Kidney (tissue), 14 donors: Measurements from ENCODE around the gene KIF19. TPM values are rescaled to one million over a fixed set of nuclear protein-coding genes. Genes with fewer than 3 reads are reported as not detected.

ENCODE experiments used
- DNase-seq, 5 donors: peaks; one replicate each; pipeline ENCODE4 v3.0.0-alpha.2; 2013 to 2020
- FAIRE-seq: peaks from 2 replicates; lab custom pipeline; 2012; peaks lifted over from hg19 to GRCh38; lab: Jason Lieb, UNC
- H3K27ac ChIP-seq, 2 donors: one replicate each; pipeline ENCODE4 v1.7.0; 2013; ENCODE audit warnings: low read depth in 2 of 2, low read length in 2 of 2, inconsistent platforms in 1 of 2
- H3K27me3 ChIP-seq: one replicate; pipeline ENCODE4 v1.7.1; 2013; ENCODE audit warnings: low read length, inconsistent platforms; ENCODE audit not compliant: control insufficient read depth, insufficient read depth
- H3K36me3 ChIP-seq, 3 donors: one replicate each; pipeline versions ENCODE4 v1.7.0 to v1.7.1; 2013; ENCODE audit warnings: low read length in 3 of 3, control low read depth in 1 of 3, inconsistent platforms in 1 of 3; ENCODE audit not compliant: insufficient read depth in 3 of 3, control insufficient read depth in 2 of 3
- H3K4me1 ChIP-seq, 3 donors: one replicate each; pipeline versions ENCODE4 v1.7.0 to v1.7.1; 2013; ENCODE audit warnings: low read length in 3 of 3, inconsistent platforms in 1 of 3, low read depth in 1 of 3; ENCODE audit not compliant: control insufficient read depth in 2 of 3, insufficient read depth in 2 of 3
- H3K4me3 ChIP-seq, 3 donors: one replicate each; pipeline versions ENCODE4 v1.7.0 to v1.8.1; 2013; ENCODE audit warnings: low read length in 3 of 3, control low read depth in 1 of 3, inconsistent platforms in 1 of 3
- H3K9ac ChIP-seq, 3 donors: one replicate each; pipeline versions ENCODE4 v1.7.0 to v1.7.1; 2013; ENCODE audit warnings: low read length in 3 of 3, control low read depth in 1 of 3, inconsistent platforms in 1 of 3
- H3K9me3 ChIP-seq, 3 donors: one replicate each; pipeline versions ENCODE4 v1.7.0 to v1.7.1; 2013; ENCODE audit warnings: low read length in 3 of 3, control low read depth in 1 of 3, inconsistent platforms in 1 of 3; ENCODE audit not compliant: control insufficient read depth in 2 of 3, insufficient read depth in 1 of 3
- intact Hi-C: fragments of 100-400 bp; cut with DNase I; formaldehyde crosslinking; loops from one replicate; pipeline ENCODE4 v1.11.1; 2022
- polyA plus RNA-seq: library from polyadenylated mRNA; stranded (reverse); fragments of 350-450 nt; fragmentation: Illumina TruSeq; extraction: RNeasy Lipid Tissue Mini Kit (QIAGEN cat#74804); gene quantifications from one replicate; pipeline ENCODE4 v1.2.3, GENCODE V29; 2014; ENCODE audit warnings: low read depth, low replicate concordance; ENCODE audit not compliant: insufficient read depth
- total RNA-seq: library from RNA; stranded (reverse); fragmentation: NEBNext Ultra II Directional; extraction: Animal tissue kit (Norgen Biotek cat#: 25700); gene quantifications from one replicate; pipeline ENCODE4 v1.2.1, GENCODE V29; 2021
- TF ChIP-seq, protein P1 (sequence below): IDR thresholded peaks from 3 replicates; pipeline ENCODE4 v1.5.1; 2012; ENCODE audit warnings: mild to moderate bottlenecking, moderate library complexity, borderline replicate concordance; ENCODE audit not compliant: insufficient read depth; ENCODE audit errors: extremely low read depth
- donor health status: control.
- donor health status: control.
- donor health status: control.
- donor health status: control.
- donor health status: control.
- donor health status: DM: yes; HTN: yes; CAD: no.
- donor health status: Normal renal cell carcinoma (clear cell type).

Gene KIF19
- total and polyA plus RNA-seq, 2 donors from 2014 or later, result 0.85 TPM; not detected in 1

DNA sequence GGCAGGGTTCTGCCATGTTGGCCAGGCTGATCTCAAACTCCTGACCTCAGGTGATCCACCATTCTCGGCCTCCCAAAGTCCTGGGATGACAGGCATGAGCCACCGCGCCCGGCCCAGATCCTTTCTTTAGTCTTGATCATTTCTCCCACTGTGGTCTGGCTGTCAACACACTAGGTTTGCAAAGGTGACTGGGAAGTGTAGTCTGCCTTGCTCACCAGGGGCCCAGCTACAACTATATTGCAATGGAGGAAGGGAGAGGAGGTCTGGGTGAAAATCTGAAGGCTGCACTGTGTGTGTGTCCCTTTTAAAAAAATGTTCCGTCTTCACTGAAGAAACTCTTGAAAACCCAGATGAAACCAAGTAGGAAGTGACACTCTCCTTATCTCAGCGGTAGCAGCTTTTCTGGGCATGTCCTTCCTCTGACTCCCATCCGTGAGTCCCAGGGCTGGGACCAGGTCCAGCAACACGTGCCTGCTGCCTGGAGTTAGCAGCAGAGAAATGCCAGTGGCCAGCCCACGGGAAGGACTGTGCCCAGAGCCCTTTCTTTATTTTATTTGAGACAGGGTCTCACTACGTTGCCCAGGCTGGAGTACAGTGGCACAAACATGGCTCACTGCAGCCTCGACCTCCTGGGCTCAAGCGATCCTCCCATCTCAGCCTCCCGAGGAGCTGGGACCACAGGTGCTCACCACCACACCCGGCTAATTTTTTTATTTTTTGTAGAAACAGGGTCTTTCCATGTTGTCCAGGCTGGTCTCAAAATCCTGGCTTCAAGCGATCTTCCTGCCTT is 17.8 kb upstream of the KIF19 start:
- Histone ChIP-seq H3K4me3 (no peak overlapping the region), H3K9me3 (peaks cover 0 to 8% (median 0%) of the 10 kb centered on the region in 3 donors), H3K4me1 (no peaks in the 10 kb centered on the region), H3K36me3 (no peaks in the 10 kb centered on the region), H3K27me3 (no peaks in the 10 kb centered on the region), H3K9ac (no peak overlapping the region), H3K27ac (no peak overlapping the region)
- FAIRE-seq (no peak), DNase-seq (peak in 2 of 5 donors; percentile 38 to 77)
- TF ChIP-seq, protein P1, sequence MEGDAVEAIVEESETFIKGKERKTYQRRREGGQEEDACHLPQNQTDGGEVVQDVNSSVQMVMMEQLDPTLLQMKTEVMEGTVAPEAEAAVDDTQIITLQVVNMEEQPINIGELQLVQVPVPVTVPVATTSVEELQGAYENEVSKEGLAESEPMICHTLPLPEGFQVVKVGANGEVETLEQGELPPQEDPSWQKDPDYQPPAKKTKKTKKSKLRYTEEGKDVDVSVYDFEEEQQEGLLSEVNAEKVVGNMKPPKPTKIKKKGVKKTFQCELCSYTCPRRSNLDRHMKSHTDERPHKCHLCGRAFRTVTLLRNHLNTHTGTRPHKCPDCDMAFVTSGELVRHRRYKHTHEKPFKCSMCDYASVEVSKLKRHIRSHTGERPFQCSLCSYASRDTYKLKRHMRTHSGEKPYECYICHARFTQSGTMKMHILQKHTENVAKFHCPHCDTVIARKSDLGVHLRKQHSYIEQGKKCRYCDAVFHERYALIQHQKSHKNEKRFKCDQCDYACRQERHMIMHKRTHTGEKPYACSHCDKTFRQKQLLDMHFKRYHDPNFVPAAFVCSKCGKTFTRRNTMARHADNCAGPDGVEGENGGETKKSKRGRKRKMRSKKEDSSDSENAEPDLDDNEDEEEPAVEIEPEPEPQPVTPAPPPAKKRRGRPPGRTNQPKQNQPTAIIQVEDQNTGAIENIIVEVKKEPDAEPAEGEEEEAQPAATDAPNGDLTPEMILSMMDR, result no peak
- intact Hi-C loops, result loop anchor here (10.0 kb wide), 1 partner anchor 57 kb away; the partner anchor contains the start of genes BTBD17 and GPR142

DNA sequence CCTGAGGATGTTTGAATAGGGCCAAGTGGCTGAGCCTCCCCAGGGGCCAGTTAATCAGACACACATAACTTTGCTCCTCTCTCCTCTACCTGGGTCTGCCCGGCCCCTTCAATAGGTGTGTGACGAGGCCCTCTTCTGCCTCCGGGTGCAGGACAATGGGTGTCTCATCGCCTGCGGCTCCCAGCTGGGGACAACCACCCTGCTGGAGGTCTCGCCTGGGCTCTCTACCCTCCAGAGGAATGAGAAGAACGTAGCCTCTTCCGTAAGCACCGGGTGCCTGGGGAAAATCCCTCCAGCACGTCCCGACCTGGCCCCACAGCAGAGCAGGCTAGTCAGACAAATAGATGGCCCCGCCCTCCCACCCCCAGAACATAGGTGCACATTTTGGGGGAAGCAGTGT is 16.1 kb upstream of the KIF19 start:
- Histone ChIP-seq H3K36me3 (no peaks in the 10 kb centered on the region), H3K9me3 (peaks cover 0 to 6% (median 0%) of the 10 kb centered on the region in 3 donors), H3K27me3 (no peaks in the 10 kb centered on the region), H3K27ac (no peak overlapping the region), H3K9ac (no peak overlapping the region), H3K4me3 (no peak overlapping the region), H3K4me1 (no peaks in the 10 kb centered on the region)
- DNase-seq (no peak), FAIRE-seq (no peak)
- TF ChIP-seq, protein P1, result no peak
- intact Hi-C loops, result loop anchor here (10.0 kb wide), 1 partner anchor 55 kb away; the partner anchor contains the start of genes BTBD17 and GPR142

DNA sequence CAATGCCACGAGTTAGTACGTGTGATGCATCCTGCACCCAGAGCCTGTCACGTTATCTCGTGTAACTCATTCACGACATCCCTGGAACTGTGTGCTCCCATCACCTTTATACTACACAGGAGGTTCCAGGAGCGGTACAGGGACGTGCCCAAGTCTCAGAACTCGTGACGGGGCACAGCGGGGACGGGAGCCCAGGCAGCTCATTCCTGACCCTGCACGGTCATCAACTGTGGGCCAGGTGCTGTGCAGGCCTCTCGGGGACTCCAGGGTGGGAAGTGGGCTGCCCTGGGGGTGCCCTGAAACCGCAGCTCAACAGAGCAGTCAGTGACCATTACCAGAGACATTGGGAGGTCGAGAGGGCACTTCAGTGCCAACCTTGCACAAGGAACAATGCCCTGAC is 11.1 kb upstream of the KIF19 start:
- no peaks in the 10 kb centered on the region for H3K4me1 ChIP-seq
- H3K27me3 ChIP-seq, result no peaks in the 10 kb centered on the region
- peaks cover 0 to 2% (median 0%) of the 10 kb centered on the region in 3 donors for H3K9me3 ChIP-seq
- no peak overlapping the region for H3K4me3 ChIP-seq
- FAIRE-seq (no peak), DNase-seq (no peak)
- no peak overlapping the region for H3K27ac ChIP-seq
- intact Hi-C loops, result no loop called here
- TF ChIP-seq, protein P1, result no peak
- H3K36me3 ChIP-seq, result no peaks in the 10 kb centered on the region
- H3K9ac ChIP-seq, result no peak overlapping the region
